Muscle of back (tissue), 11 donors: ENCODE results near the gene SPAG16. TPM values are rescaled to one million over a fixed set of nuclear protein-coding genes. Genes with fewer than 3 reads are reported as not detected.
"Not testable (repeated sequence)": the region's sequence is repeated elsewhere in the genome, so short reads cannot be mapped to it uniquely, and the experiment has no call there.

ENCODE experiments used
- DNase-seq, 3 donors: peaks; one replicate each; pipeline versions ENCODE4 v3.0.0 to v3.0.0-alpha.2; 2013
- polyA plus RNA-seq, 10 donors: library from polyadenylated mRNA; unstranded; fragments of 120-200 nt; gene quantifications; one replicate each; pipeline ENCODE4 v1.2.1, GENCODE V29; 2013; ENCODE audit not compliant: insufficient read length in 10 of 10

The SPAG16 gene
- polyA plus RNA-seq, 10 donors: 17.4 to 24.3 (median 20.1) TPM

DNA sequence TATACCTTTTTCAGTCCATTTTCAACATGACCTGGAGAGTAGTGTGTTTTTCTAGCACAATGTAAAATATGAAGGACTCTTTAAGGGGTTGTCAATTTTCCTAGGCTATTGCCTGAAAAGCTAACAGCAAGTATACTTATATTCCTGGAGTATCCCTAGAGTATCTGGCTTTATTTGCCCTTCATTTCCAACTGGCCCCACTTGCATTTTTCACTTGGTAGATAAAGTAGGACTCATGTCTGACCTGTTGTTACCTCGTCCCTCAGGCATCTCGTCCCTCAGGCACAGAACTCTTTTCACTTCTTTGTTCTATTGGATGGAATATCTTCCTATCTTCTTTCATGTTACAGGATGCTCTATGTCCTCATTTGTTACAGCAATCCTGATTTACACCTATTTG lies 69.2 kb downstream of the SPAG16 start:
- DNase-seq: no peak

DNA sequence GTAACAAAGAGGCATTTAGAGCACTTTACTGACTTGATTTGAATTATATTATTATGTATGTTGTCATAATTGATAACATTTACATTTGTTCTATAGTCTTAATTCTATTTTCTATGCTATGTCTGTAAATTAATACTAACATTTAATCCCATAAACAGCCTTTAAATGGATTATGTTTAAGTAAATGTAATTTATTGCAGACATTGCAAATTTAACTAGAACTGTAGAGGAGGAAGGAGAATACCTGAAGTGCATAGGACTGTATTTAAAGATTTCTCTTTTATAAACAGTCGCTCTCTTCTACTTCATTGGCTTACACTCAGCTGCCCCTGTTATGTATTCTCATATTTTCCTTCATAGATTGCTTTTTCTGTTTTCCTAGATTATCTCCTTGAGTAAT lies 92.4 kb downstream of the SPAG16 start:
- no peak for DNase-seq

DNA sequence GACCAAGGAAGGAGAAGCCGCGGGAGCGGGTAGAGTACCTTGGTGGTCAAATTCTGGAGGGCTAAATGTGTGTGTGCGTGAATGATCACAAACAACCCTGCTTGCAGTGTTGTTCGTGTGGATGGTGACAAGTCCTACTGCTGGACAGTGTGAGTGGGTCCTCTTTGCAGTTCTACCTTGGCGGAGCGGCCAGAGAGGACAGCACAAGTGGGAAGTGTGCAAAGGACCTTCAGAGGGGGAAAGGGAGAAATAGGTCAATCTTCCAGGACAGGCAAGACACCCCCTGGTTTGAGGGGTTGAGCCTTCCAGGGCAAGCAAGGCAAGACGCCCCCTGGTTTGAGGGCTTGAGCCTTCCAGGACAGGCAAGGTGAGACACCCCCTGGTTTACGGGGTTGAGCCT lies 122.8 kb downstream of the SPAG16 start:
- not testable (repeated sequence) for DNase-seq

DNA sequence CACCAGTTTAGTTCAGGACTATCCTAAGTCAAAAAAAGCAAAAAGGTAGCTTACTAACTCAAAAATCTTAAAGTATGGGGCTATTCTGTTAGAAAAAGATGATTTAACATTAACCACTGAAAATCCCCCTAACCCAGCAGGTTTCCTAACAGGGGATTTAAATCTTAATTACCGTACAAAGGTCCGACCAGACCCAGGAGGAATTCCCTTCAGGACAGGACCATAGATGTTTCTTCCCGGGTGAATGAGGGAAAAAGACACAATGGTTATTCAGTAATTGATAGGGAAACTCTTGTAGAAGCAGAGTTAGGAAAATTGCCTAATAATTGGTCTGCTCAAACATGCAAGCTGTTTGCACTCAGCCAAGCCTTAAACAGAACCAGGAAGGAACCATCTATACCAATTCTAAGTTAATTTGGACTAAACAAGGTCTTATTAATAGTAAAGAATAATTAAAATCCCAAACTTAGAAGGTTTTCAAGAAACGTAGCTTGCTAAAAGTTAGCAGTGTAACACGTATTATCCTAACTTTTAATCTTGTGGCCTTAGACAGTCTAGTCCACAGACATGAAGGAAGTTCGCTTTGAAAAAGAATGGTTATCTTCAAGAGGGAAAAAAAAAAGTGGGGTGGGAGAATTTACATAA lies 124.3 kb downstream of the SPAG16 start:
- not testable (repeated sequence) for DNase-seq

- not testable (repeated sequence) for DNase-seq
Observed at GRCh38 chr2:213410687-213411086, 126.4 kb downstream of the SPAG16 start.

DNA sequence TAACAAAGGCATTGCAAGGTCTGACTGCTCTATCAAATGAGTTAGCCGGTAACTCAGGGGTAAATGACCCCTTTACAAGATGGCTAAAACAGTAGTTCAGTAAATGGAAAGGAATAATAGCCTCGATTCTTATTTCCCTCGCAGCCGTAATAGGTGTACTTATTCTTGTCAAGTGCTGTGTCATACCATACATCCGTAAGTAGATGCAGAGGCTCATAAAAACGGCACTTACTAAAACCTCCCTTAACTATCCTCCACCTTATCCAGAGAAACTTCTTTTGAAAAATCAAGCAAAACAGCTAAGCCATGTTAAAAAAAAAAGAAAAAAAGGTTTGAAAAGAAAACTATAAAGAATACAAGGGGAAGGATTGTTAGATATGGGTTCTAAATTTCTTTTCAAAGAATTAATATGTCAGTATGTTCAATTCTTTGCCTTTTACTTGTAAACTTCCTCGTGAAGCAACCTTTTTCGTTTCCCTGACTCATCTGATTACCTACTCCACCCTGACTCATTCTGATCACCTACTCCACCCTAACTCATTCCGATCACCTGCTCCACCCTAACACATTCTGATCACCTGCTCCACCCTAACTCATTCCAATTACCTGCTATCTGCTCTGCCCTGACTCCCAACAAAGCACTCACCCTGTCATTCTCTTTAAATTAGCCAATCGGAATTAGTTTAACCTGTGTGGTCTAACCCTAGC lies 127.5 kb downstream of the SPAG16 start:
- no peak for DNase-seq

GRCh38 chr2:213415093-213415492 lies 130.8 kb downstream of the SPAG16 start:
- DNase-seq: no peak

DNA sequence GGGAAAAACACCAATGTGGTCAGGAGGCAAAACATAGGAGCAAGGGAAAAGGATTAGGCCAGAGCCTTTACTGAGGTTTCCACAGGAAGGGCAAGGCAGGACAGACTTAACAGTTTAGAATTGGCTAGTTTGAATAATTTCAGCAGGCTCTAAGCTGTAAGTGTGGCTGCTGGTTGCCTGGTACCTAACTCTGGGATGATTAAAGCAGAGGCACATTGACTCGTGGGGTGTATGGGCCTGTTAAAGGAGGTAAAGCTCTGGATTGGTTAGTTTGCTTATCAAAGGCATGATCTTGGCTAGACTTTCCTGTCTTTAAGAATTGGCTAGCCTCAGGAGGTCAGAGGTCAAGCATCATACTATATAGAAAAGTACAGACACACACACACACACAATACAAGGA lies 132.6 kb downstream of the SPAG16 start:
- no peak for DNase-seq

DNA sequence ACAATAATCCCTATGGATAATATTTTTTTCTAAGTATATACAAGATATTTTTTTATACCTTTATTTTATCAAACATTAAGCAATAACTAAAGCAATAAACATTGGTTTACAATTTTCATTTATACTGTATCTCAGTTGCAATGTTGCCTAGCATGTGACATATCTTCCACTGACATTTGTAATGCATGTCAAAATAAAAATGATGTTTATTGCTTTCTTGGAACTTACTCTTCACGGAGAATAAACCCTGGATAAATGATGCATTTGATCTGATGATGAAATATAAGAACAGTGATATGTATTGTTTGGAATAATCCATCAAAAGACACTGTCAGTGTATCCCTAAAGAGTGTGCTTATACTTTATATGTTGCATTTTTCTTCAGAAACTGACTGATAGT lies 135.7 kb downstream of the SPAG16 start:
- no peak for DNase-seq

- DNase-seq: no peak
Observed at GRCh38 chr2:213420828-213421385, 136.6 kb downstream of the SPAG16 start.

GRCh38 chr2:213422211-213422610 lies 137.9 kb downstream of the SPAG16 start:
- no peak for DNase-seq

DNA sequence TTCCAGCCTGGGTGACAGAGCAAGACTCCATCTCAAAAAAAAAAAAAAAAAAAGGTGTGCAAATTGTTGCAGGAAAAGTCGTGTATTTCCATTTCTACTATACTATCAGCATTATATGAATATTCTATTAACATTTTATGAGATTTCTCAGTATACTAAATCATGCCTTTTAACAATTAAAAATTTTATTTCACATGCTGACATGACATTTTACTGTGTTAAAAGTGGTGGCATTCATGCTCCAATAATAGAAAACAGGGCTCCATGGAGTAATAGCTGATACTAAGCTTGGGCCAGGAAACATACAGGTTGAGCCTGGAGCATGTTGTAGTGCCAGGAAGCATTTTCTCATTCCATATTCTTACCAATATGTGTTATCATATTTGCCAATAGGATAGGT lies 141.4 kb downstream of the SPAG16 start:
- DNase-seq: no peak

DNA sequence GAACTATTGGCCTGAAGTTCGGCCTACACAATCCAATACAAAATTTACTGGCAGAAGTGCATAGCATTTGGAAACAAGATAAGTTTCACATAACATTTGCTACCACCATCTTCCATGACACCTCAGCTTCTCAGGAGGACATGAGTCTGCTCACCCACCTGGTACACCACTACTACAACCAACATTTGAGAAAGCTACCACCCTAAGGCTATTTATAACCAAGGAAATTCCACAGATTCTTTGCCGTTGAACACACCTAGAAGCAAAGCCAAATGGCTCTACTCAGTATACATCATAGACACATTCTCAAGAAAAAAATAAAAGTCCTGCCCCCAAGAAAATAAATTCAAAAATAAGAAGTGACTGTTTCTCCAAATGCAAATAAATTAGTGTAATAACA lies 145.3 kb downstream of the SPAG16 start:
- DNase-seq: no peak

- no peak for DNase-seq
Observed at GRCh38 chr2:213443921-213444320, 159.7 kb downstream of the SPAG16 start.

GRCh38 chr2:213451542-213452239 lies 167.4 kb downstream of the SPAG16 start:
- DNase-seq: peak in 1 of 3 donors; percentile 0

DNA sequence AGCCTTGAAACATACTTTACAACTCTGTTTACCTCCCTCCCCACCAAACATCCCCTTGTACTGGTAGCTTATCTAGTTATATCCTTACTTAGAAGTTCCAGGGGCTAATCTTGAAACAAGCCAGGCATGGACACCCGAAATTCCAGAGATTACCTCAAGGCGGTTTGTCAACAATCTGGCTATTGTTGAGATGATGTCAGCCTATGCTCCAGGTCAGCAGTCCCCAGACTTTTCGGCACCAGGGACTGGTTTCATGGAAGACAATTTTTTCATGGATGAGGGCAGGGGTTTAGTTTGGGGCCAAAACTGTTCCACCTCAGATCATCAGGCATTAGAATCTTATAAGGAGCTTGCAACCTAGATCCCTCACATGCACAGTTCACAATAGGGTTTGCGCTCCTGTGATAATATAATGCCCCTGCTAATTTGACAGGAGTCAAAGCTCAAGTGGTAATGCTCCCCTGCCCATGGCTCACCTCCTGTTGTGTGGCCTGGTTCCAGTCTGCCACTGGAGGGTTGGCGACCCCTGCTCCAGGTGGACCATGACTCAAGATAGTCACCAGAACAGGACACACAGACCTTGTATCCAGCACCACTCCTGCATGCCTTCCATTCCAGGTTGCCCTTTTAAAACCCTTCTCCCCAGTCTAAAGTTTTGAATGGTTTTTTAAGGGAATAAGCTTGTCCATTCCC lies 171.2 kb downstream of the SPAG16 start:
- no peak for DNase-seq

- no peak for DNase-seq
Observed at GRCh38 chr2:213475433-213475832, 191.2 kb downstream of the SPAG16 start.

- DNase-seq: no peak
Observed at GRCh38 chr2:213476641-213477040, 192.4 kb downstream of the SPAG16 start.

- peak in 1 of 3 donors; percentile 1 for DNase-seq
Observed at GRCh38 chr2:213490087-213490486, 205.8 kb downstream of the SPAG16 start.

GRCh38 chr2:213491376-213491775 lies 207.1 kb downstream of the SPAG16 start:
- no peak for DNase-seq

- no peak for DNase-seq
Observed at GRCh38 chr2:213496226-213496625, 212.0 kb downstream of the SPAG16 start.

GRCh38 chr2:213500881-213501280 lies 216.6 kb downstream of the SPAG16 start:
- DNase-seq: no peak
